HG03196 (cell line): Measurements from ENCODE around the gene RPL35A.
"Not testable (repeated sequence)": the region's sequence is repeated elsewhere in the genome, so short reads cannot be mapped to it uniquely, and the experiment has no call there.

Experiments
- ATAC-seq: cut with Tn5 transposase; IDR thresholded peaks from one replicate; pipeline ENCODE4 v1.9.1; 2021; ENCODE audit not compliant: unreplicated experiment

Gene RPL35A

GRCh38 chr3:197951392-197951990 lies 1.5 kb downstream of the RPL35A start:
- ATAC-seq, result no peak

GRCh38 chr3:197952440-197952839 lies 2.5 kb downstream of the RPL35A start:
- no peak for ATAC-seq

GRCh38 chr3:197953325-197953724 lies 3.3 kb downstream of the RPL35A start:
- ATAC-seq, result no peak

GRCh38 chr3:197953881-197954280 lies 3.9 kb downstream of the RPL35A start:
- no peak for ATAC-seq

DNA sequence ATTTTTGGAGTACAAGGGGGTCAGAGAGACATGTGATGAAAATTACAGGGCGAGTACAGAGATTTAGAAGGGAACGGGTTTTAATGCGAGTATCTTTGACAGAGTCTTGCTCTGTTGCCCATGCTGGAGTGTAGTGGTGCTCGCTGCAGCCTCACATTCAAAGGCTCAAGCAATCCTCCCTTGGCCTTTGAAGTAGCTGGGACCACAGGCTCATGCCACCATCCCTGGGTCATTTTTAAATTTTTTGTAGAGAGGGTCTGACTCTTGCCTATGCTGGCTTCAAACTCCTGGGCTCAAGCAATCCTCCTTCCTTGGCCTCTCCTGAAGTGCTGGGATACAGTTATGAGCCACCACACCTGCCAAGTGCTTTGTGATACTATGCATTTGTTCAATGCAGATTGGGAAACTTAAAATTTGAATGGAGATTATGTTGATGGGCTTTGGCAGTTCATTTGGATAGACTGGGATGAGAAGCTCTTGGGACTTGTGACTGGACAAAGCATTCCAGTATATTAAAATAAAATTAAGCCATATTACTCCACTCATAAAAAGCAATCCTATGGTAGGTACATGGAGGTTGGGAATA lies 6.0 kb downstream of the RPL35A start:
- no peak for ATAC-seq

- ATAC-seq, result no peak
Measured at GRCh38 chr3:197956626-197956988, 6.6 kb downstream of the RPL35A start.

DNA sequence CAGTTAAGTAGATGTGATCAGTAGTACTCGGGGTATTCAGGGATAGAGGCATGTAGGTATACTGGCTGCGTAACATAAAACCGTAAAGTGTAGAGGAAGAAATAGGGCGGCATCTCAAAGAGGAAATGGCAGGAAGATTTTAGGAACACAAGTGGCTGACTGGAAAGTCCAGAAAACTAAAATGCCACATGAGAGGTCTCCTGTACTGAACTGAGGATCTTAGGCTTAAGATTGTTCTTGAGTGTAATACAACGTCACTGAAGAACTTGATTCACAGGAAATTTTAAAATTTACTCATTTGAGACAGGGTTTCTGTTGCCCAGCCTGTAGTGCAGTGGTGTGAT lies 7.8 kb downstream of the RPL35A start:
- ATAC-seq, result no peak

GRCh38 chr3:197958346-197958745 lies 8.4 kb downstream of the RPL35A start:
- ATAC-seq, result no peak

GRCh38 chr3:197958848-197959247 lies 8.9 kb downstream of the RPL35A start:
- ATAC-seq, result not testable (repeated sequence)

GRCh38 chr3:197959500-197959890 lies 9.5 kb downstream of the RPL35A start:
- no peak for ATAC-seq

DNA sequence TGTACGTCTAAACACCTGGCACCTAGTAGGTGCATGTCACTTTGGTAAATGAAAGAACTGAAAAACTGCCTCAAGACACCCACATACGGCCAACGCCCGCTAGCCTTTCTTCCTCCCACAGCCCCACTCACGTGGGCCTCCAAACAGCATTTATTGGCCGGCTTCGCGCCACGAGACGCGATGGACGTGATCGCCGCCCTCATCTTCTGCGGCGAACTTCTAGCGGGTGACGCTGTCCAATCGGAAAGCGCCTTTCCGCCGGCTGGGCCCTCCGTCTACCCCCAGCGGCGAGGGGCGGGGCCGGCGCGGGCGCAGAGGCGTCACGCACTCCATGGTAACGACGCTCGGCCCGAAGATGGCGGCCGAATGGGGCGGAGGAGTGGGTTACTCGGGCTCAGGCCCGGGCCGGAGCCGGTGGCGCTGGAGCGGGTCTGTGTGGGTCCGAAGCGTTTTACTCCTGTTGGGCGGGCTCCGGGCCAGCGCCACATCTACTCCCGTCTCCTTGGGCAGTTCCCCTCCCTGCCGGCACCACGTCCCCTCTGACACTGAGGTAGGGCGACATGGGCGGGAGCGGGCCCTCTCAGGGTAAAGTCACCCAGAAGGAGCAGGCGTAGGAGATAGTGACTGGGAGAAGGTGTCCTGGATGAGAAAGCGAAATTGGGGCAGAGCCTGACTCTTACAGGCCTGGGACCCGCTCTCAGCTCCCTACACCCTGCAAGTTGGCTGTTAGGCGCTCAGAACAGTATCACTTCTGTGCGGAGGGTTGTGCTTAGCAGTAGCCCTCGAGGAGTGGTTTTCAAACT lies 10.1 kb downstream of the RPL35A start, which contains the start of gene LMLN:
TSS of gene LMLN (plus strand) at position 327 of the 803 bp plus-strand sequence. CDS start at position 356, 29 bp downstream.
- peak; percentile 98 for ATAC-seq

GRCh38 chr3:197960694-197961581 lies 10.9 kb downstream of the RPL35A start:
- no peak for ATAC-seq

DNA sequence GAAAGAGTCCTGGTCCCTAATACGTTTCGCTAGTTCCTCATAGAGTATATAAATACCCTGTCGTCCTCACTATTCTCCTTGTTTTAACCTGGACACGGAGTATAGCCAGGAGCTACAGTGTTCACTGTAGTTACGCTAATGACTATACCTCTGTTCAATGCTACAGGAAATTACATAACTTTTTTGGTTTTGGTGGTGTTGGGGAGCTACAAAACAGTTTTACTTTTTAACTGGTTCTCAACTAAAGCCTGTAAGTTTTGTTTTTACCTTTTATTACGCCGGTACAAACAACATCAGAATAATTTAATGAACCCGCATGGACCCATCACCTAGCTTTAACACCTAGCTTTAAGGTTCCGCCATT lies 11.6 kb downstream of the RPL35A start:
- ATAC-seq, result no peak

DNA sequence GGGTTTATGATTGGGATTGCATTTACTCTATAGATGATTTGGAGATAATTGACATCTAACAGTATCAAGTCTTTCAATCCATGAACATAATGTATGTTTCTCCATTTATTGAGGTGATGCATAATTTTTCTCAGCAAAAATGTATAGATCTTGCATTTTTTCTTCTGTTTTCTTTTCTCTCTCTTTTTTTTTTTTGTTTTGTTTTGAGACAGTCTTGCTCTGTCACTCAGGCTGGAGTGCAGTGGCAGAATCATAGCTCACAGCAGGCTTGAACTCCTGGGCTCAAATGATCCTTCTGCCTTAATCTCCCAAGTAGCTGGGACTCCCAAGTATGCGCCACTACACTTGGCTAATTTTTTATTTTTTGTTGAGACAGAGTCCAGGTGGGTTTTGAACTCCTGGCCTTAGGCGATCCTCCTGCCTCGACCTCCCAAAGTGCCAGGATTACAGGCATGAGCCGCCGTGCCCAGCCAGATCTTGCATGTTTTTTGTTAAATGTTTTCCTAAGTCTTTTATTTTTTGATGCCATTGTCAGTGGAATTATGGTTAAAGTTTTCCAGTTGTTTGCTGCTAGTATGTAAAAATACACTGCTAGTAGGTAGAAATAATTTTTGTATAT lies 13.1 kb downstream of the RPL35A start:
- no peak for ATAC-seq

DNA sequence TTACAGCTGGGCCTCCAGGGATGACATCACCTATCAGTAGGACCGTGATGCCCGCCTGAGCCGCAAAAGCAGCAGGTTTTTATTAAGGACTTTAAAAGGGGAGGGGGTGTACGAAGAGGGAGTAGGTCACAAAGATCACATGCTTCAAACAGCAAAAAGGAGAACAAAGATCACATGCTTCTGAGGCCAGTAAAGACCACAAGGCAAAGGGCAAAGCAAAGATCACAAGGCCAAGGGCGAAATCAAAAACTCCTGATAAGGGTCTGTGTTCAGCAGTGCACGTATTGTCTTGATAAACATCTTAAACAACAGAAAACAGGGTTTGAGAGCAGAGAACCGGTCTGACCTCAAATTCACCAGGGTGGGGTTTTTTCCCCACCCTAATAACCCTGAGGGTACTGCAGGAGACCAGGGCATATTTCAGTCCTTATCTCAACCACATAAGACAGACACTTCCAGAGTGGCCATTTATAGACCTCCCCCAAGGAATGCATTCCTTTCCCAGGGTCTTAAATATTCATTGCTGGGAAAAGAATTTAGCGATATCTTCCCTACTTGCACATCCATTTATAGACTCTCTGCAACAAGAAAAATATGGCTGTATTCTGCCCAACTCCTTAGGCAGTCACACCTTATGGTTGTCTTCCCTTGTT lies 17.5 kb downstream of the RPL35A start:
- not testable (repeated sequence) for ATAC-seq

- ATAC-seq, result no peak
Measured at GRCh38 chr3:197970588-197970987, 20.6 kb downstream of the RPL35A start.

DNA sequence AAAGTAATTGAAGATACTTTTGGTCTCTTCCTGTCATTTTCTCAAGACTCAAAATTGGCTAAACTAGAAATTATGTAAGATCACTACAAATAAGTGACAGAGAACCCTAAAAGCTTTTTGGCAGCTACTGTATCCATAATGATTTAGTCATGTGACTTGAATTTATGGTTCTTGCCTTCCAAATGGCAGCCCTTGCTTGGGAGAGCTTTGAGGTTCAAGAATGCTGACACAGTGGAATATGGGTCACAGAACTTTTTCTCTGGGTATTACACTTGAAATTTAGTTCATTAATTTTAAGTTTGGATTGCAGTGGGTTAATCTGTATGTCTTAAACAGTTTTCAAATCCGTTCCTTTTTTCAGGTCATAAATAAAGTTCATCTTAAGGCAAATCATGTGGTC lies 24.0 kb downstream of the RPL35A start:
- no peak for ATAC-seq

- no peak for ATAC-seq
Measured at GRCh38 chr3:197975311-197975710, 25.3 kb downstream of the RPL35A start.

DNA sequence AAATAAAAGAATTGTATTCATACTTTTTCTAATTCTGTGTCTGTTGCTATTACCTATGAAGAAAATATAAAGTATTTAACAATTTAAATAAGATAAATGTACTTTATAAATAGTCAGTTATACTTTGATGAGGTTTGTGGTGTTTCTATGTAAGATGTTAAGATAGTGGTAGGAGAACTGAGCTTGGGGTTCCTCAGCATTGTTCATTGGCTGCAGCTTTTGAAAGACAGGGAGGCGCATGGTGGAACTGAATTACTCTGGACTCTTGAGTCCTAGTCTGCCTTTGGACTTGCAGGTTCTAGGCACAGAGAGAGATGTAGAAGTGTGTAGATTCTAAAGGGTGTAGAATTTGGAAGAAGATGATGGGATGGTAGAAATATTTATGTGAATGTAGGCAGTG lies 33.1 kb downstream of the RPL35A start:
- no peak for ATAC-seq

GRCh38 chr3:197989651-197990050 lies 39.7 kb downstream of the RPL35A start:
- ATAC-seq, result no peak
